ENCODE measurements around the gene CLBA1.

DNA sequence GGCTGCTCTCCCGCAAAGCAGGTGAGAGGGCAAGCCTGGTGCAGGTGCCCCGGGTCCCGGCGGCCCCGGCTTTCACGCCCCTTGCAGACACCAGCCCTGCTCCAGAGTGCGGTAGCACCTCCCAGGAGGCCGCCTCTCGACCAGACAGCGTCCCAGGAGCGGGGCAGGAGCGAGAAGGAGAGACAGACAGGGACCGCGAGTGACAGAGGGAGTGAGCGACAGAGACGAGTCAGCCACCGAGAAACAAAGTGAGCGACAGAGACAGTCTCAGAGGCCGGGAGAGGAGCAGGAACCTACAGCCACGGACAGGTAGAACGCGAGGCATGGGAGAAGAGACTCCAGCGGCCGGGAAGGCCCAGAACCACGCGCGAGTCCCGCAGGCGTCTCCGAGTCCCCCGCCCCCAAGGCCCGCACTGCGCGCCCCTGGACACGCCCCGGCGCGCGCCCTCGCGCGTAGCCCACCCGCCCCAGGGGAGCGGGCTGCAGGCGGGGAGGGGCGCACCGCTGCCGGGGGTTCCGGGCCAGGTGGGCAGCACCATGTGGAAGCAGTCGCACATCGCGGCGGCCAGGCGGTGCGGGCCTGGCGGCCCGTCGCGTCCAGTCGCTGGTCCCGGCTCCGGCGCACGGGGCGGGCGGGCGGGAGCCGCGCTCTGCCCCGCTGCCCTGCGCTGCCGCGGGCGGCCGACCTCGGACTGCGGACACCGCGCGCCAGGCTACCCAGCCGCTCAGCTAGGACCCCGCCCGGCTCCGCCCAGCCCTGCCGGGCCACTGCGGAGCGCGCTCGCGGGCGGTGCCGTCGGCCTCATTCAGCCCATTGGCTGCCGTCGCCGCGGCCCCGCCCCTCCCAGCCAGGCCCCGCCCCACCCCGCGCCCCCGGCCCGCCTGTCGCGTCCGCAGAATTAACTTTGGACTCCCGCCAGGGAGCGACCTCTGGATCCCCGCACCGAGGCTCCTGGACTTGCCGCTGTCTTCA lies 7.6 kb upstream of the CLBA1 start, which contains the start of gene AHNAK2:
- TF ChIP-seq, protein P1, sequence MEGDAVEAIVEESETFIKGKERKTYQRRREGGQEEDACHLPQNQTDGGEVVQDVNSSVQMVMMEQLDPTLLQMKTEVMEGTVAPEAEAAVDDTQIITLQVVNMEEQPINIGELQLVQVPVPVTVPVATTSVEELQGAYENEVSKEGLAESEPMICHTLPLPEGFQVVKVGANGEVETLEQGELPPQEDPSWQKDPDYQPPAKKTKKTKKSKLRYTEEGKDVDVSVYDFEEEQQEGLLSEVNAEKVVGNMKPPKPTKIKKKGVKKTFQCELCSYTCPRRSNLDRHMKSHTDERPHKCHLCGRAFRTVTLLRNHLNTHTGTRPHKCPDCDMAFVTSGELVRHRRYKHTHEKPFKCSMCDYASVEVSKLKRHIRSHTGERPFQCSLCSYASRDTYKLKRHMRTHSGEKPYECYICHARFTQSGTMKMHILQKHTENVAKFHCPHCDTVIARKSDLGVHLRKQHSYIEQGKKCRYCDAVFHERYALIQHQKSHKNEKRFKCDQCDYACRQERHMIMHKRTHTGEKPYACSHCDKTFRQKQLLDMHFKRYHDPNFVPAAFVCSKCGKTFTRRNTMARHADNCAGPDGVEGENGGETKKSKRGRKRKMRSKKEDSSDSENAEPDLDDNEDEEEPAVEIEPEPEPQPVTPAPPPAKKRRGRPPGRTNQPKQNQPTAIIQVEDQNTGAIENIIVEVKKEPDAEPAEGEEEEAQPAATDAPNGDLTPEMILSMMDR (conservative IDR thresholded peaks at IDR 0.05; ENCODE audit: low read depth, low read length): no peak
- TF ChIP-seq EZH2phosphoT487 (IDR thresholded peaks at IDR 0.05; ENCODE audit: borderline replicate concordance, low read length) (no peak), EZH2 (IDR thresholded peaks at IDR 0.05; ENCODE audit: low read length, unreplicated experiment) (no peak)

Measured in PC-3 (cell line).